ENCODE data around the gene CDS2. TPM values are rescaled to one million over a fixed set of nuclear protein-coding genes. Genes with fewer than 3 reads are reported as not detected.

The CDS2 gene
- total RNA-seq, 6 experiments from 2014 or later, result 13.7 to 42.3 (median 31.6) TPM

DNA sequence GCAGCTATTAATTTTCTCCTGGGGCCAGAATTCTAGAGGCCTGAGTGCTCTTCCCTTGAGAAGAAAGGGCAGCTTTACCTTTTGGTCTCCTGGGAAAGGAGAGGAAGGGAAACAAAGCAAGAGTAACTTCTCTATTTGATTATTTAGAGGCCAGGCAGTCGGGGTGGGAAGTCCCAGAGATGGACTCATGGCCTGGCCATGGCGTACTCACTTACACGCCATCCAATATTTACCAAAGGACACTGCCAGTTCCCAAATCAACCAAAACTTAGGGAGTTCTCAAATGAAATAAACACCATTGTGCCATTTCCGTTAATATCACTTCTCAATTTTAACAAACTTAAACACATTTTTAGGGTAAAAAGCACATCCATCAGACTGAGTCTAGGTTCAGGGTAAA is 76.6 kb downstream of the CDS2 start:
- Histone ChIP-seq H3K9me3 (no peaks in the 10 kb centered on the region), H3K4me3 (no peak overlapping the region), H3K36me3 (no peaks in the 10 kb centered on the region), H3K27me3 (no peaks in the 10 kb centered on the region), H3K27ac (peak overlapping the region in 2 of 3 donors; percentile 40 to 45), H3K4me1 (peaks cover 0 to 19% (median 9%) of the 10 kb centered on the region in 4 donors)
- WGBS (ENCODE audit: insufficient coverage, low coverage, low lambda C conversion rate, missing lambda C conversion rate), result 34% methylated on average over 4 of the region's 4 CpGs
- DNase-seq, result no peak
- intact Hi-C loops (cut with DNase I), result loop anchor here (10.0 kb wide), 2 partner anchors 241 to 251 kb away; no protein-coding TSS in a partner anchor
- peak; percentile 42 to 63 (median 56) for ATAC-seq
- no peak for TF ChIP-seq POLR2A (IDR thresholded peaks at IDR 0.05)
- TF ChIP-seq, protein P1, sequence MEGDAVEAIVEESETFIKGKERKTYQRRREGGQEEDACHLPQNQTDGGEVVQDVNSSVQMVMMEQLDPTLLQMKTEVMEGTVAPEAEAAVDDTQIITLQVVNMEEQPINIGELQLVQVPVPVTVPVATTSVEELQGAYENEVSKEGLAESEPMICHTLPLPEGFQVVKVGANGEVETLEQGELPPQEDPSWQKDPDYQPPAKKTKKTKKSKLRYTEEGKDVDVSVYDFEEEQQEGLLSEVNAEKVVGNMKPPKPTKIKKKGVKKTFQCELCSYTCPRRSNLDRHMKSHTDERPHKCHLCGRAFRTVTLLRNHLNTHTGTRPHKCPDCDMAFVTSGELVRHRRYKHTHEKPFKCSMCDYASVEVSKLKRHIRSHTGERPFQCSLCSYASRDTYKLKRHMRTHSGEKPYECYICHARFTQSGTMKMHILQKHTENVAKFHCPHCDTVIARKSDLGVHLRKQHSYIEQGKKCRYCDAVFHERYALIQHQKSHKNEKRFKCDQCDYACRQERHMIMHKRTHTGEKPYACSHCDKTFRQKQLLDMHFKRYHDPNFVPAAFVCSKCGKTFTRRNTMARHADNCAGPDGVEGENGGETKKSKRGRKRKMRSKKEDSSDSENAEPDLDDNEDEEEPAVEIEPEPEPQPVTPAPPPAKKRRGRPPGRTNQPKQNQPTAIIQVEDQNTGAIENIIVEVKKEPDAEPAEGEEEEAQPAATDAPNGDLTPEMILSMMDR (IDR thresholded peaks at IDR 0.05), result no peak

DNA sequence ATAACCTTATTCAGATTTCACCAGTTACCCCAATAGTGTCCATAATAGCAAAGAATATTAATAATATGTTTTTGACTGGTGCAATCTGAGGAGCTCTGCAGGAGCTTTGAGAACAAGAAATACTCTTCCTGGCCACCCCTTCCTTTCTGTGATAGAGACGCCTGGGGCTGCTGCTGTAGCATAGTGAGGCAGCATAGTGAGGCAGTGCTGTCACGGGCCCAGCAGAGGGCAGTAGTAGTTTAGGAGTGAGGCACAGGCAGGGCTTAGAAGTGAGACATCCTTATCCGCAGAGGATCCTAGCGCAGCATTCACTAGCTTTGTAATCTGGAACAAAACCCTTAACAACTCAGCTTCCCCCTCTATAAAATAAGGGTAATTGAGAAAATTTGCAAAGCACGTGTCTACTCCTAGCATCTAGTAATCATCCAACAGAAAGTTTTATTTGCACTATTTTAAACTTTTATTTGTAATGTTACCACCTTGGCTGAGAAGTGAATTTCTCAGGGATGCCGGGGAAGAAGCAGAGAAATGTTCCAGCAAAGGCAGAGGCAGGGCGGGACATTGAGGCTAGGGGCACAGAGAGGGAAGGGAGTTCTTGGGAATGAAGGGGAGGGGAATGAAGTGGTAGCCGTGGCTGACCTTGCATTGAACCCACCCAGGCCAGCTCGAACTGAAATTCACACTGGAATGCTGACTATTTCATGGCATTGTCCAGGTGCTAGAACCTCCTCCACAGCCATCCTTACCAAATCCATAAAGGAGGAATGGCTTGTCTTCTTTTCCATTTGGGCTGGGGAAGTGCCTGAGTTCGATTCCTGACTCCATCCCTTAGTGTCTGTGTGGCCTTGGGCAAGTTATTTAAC is 78.8 kb downstream of the CDS2 start:
- no peaks in the 10 kb centered on the region for H3K9me3 ChIP-seq
- WGBS (ENCODE audit: insufficient coverage, low coverage, low lambda C conversion rate, missing lambda C conversion rate), result 33% methylated on average over 8 of the region's 10 CpGs
- no peak overlapping the region for H3K27ac ChIP-seq
- H3K4me1 ChIP-seq, result peaks cover 0 to 23% (median 9%) of the 10 kb centered on the region in 4 donors
- no peak for TF ChIP-seq POLR2A (IDR thresholded peaks at IDR 0.05)
- TF ChIP-seq, protein P1 (IDR thresholded peaks at IDR 0.05), result peak; percentile 85 to 97 (median 92)
- no peaks in the 10 kb centered on the region for H3K36me3 ChIP-seq
- H3K4me3 ChIP-seq, result no peak overlapping the region
- peak; percentile 90 to 98 (median 94) for ATAC-seq
- no peaks in the 10 kb centered on the region for H3K27me3 ChIP-seq
- intact Hi-C loops (cut with DNase I), result loop anchor here (10.0 kb wide), 2 partner anchors 239 to 249 kb away; no protein-coding TSS in a partner anchor
- DNase-seq, result peak; percentile 76 to 84 (median 82)

DNA sequence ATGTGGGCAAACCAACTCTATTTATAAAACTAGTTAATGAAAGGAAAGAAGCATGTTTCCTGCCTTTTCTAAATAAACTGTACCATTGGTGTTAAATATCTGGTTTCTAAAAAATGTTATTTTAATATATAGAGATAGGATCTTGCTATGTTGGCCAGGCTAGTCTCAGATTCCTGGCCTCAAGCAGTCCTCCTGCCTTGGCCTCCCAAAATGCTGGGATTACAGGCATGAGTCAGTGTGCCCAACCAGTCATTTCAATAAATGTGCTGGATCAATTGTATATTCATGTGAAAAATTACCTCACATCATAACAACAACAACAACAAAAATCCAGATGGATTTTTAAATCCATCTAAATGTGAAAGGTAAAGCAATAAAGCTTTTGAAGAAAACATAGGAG is 80.3 kb downstream of the CDS2 start:
- Histone ChIP-seq H3K27ac (no peak overlapping the region), H3K27me3 (no peaks in the 10 kb centered on the region), H3K4me1 (peaks cover under 1 to 33% (median 11%) of the 10 kb centered on the region in 4 donors), H3K9me3 (no peaks in the 10 kb centered on the region), H3K4me3 (no peak overlapping the region), H3K36me3 (no peaks in the 10 kb centered on the region)
- DNase-seq (no peak), ATAC-seq (no peak)
- TF ChIP-seq POLR2A (IDR thresholded peaks at IDR 0.05), result no peak
- TF ChIP-seq, protein P1 (IDR thresholded peaks at IDR 0.05), result no peak
- intact Hi-C loops (cut with DNase I), result loop anchor here (10.0 kb wide), 2 partner anchors 238 to 248 kb away; no protein-coding TSS in a partner anchor

DNA sequence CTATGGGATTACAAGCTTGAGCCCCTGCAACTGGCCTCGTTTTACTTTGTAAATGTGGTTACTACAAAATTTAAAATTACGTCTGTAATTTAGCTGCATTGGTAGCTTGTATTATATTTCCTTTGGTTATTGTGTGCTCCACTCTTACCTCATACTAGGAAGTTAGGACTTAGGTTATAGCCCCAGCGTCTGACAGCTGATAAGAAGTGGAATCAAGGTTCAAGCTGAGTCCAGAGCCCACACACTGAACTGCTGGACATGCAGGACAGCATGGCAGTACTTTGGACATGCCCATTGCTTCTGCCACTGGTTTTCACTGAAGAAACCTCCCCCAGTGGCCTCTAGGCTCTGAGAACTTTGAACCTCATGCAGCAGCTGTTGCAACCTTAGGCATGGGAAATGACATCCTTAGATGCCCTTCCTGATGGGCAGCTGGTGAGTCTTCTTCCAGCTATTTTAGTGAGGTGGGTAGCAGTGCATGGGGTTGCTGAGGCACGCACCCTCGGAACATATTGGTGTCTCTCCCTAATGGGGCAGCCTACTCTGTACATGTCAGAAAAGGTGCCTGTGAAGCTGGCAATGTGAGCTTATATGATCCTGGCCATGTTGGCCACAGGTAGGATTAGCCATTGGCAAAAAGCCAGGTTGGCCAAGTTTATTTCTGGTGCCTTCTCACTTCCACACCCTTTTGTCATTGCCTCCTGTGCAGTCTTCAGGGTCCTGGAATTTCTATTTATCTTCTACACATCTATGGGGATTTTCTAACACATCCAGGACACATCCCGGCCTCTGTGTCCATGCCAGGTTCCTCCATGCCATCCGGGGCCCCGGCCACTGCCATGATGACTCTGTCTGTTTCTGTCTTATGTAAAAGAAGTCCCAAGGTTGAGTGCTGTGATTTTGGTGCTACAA is 85.3 kb downstream of the CDS2 start:
- TF ChIP-seq, protein P1 (IDR thresholded peaks at IDR 0.05), result no peak
- no peak for TF ChIP-seq POLR2A (IDR thresholded peaks at IDR 0.05)
- H3K4me3 ChIP-seq, result no peak overlapping the region
- no peaks in the 10 kb centered on the region for H3K9me3 ChIP-seq
- DNase-seq (peak; percentile 44 to 88 (median 81)), ATAC-seq (peak; percentile 76 to 91 (median 84))
- H3K4me1 ChIP-seq, result peaks cover 0 to 51% (median 10%) of the 10 kb centered on the region in 4 donors
- peak overlapping the region in 1 of 3 donors; percentile 72 for H3K27ac ChIP-seq
- intact Hi-C loops (cut with DNase I), result no loop called here
- WGBS (ENCODE audit: insufficient coverage, low coverage, low lambda C conversion rate, missing lambda C conversion rate), result 69% methylated on average over 6 of the region's 8 CpGs
- no peaks in the 10 kb centered on the region for H3K36me3 ChIP-seq
- H3K27me3 ChIP-seq, result no peaks in the 10 kb centered on the region
